Mesenchymal stem cell (in vitro differentiated cells and primary cell): Measurements from ENCODE around the gene RAB23.
"Not testable (repeated sequence)": the region's sequence is repeated elsewhere in the genome, so short reads cannot be mapped to it uniquely, and the experiment has no call there.

ENCODE experiments used
- DNase-seq: peaks from one replicate; pipeline ENCODE4 v3.0.0-alpha.2; 2013
- H2AFZ ChIP-seq: one replicate; pipeline ENCODE4 v1.6.1; 2013; ENCODE audit warnings: low read depth, mild to moderate bottlenecking, control low read depth, inconsistent platforms, low read length, moderate library complexity
- H2AK5ac ChIP-seq: 2 replicates; pipeline ENCODE4 v1.6.1; 2013; ENCODE audit warnings: low read length, moderate library complexity, mild to moderate bottlenecking, inconsistent platforms; ENCODE audit not compliant: severe bottlenecking
- H2BK120ac ChIP-seq: one replicate; pipeline ENCODE4 v1.6.1; 2013; ENCODE audit warnings: low read depth, mild to moderate bottlenecking, inconsistent platforms, low read length, moderate library complexity
- H2BK12ac ChIP-seq, 2 experiments: one replicate each; pipeline ENCODE4 v1.6.1; 2013; ENCODE audit warnings: inconsistent platforms in 2 of 2, low read length in 2 of 2, mild to moderate bottlenecking in 2 of 2, moderate library complexity in 2 of 2, control low read depth in 1 of 2
- H2BK15ac ChIP-seq: one replicate; pipeline ENCODE4 v1.6.1; 2013; ENCODE audit warnings: mild to moderate bottlenecking, low read depth, inconsistent platforms; ENCODE audit not compliant: poor library complexity, severe bottlenecking
- H2BK5ac ChIP-seq: 2 replicates; pipeline ENCODE4 v1.6.1; 2013; ENCODE audit warnings: low read depth, mild to moderate bottlenecking, low read length, control low read depth, inconsistent platforms; ENCODE audit not compliant: poor library complexity, severe bottlenecking
- H3K14ac ChIP-seq, 2 experiments: one replicate each; pipeline ENCODE4 v1.6.1; 2013; ENCODE audit warnings: inconsistent platforms in 2 of 2, low read length in 2 of 2, control low read depth in 1 of 2, mild to moderate bottlenecking in 1 of 2, moderate library complexity in 1 of 2
- H3K18ac ChIP-seq, 2 experiments: one replicate each; pipeline ENCODE4 v1.6.1; 2013; ENCODE audit warnings: inconsistent platforms in 2 of 2, low read length in 2 of 2, control low read depth in 1 of 2, low read depth in 1 of 2, mild to moderate bottlenecking in 1 of 2
- H3K23ac ChIP-seq, 2 experiments: one replicate each; pipeline ENCODE4 v1.6.1; 2013; ENCODE audit warnings: inconsistent platforms in 2 of 2, low read length in 2 of 2, mild to moderate bottlenecking in 2 of 2, moderate library complexity in 2 of 2, control low read depth in 1 of 2
- H3K27ac ChIP-seq: 2 replicates; pipeline ENCODE4 v1.5.1; 2013; ENCODE audit warnings: mild to moderate bottlenecking, moderate library complexity, low read length, control low read depth, inconsistent platforms; ENCODE audit not compliant: poor library complexity, severe bottlenecking
- H3K27me3 ChIP-seq, 2 experiments: 2 replicates each; pipeline versions ENCODE4 v1.6.1 to v1.7.0; 2013; ENCODE audit warnings: low read length in 2 of 2, mild to moderate bottlenecking in 2 of 2, moderate library complexity in 2 of 2, control low read depth in 1 of 2, inconsistent platforms in 1 of 2; ENCODE audit not compliant: control insufficient read depth in 1 of 2, insufficient read depth in 1 of 2
- H3K36me3 ChIP-seq, 2 experiments: 2 replicates each; pipeline versions ENCODE4 v1.6.1 to v1.7.0; 2013; ENCODE audit warnings: low read length in 2 of 2, control low read depth in 1 of 2, inconsistent platforms in 1 of 2, low read depth in 1 of 2, mild to moderate bottlenecking in 1 of 2; ENCODE audit not compliant: insufficient read depth in 2 of 2, control insufficient read depth in 1 of 2
- H3K4ac ChIP-seq, 2 experiments: one replicate each; pipeline ENCODE4 v1.6.1; 2013; ENCODE audit warnings: inconsistent platforms in 2 of 2, low read length in 2 of 2, mild to moderate bottlenecking in 2 of 2, moderate library complexity in 2 of 2, control low read depth in 1 of 2, low read depth in 1 of 2
- H3K4me1 ChIP-seq: 2 replicates; pipeline ENCODE4 v1.6.1; 2013; ENCODE audit warnings: low read depth, low read length, control low read depth; ENCODE audit not compliant: control insufficient read depth, insufficient read depth
- H3K4me2 ChIP-seq: 2 replicates; pipeline ENCODE4 v1.6.1; 2013; ENCODE audit warnings: low read length, mild to moderate bottlenecking, inconsistent platforms; ENCODE audit not compliant: poor library complexity, severe bottlenecking
- H3K4me3 ChIP-seq, 2 experiments: 2 replicates each; pipeline versions ENCODE4 v1.5.1 to v1.7.0; 2013; ENCODE audit warnings: low read length in 2 of 2, mild to moderate bottlenecking in 2 of 2, control low read depth in 1 of 2, low read depth in 1 of 2; ENCODE audit not compliant: insufficient read depth in 1 of 2
- H3K79me1 ChIP-seq: replicated peaks from 2 replicates; pipeline ENCODE4 v1.6.1; 2013; ENCODE audit warnings: mild to moderate bottlenecking, control low read depth, low read length, inconsistent platforms; ENCODE audit not compliant: poor library complexity, severe bottlenecking
- H3K9ac ChIP-seq: 2 replicates; pipeline ENCODE4 v1.7.0; 2013; ENCODE audit warnings: mild to moderate bottlenecking, low read length, moderate library complexity
- H3K9me3 ChIP-seq: 2 replicates; pipeline ENCODE4 v1.7.0; 2013; ENCODE audit warnings: mild to moderate bottlenecking, low read length; ENCODE audit not compliant: control insufficient read depth
- H4K8ac ChIP-seq: one replicate; pipeline ENCODE4 v1.6.1; 2013; ENCODE audit warnings: inconsistent platforms, mild to moderate bottlenecking, low read length, moderate library complexity
- H4K91ac ChIP-seq: one replicate; pipeline ENCODE4 v1.6.1; 2013; ENCODE audit warnings: mild to moderate bottlenecking, low read length, inconsistent platforms
- WGBS: methylation state at CpG from one replicate; pipeline ENCODE4 v1.1.7; 2013; ENCODE audit warnings: mixed read lengths; 5-methylcytosine and 5-hydroxymethylcytosine counted together

The RAB23 gene

DNA sequence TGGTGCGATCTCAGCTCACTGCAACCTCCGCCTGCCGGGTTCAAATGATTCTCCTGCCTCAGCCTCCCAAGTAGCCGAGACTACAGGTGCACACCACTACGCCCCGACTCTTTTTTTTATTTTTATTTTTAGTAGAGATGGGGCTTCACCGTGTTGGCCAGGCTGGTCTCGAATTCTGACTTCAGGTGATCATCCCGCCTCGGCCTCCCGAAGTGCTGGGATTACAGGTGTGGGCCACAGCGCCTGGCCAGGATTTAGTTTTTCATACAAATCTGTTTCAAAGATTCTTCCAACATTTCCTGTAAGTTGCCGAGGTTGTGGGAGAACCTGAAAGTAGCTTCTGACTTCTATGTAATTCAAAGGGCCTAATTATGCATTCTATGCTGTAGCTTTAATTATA is 21.4 kb upstream of the RAB23 start:
- H3K14ac ChIP-seq, H3K4me1 ChIP-seq, H3K18ac ChIP-seq, H3K4me3 ChIP-seq, H3K27me3 ChIP-seq, H2BK5ac ChIP-seq, H3K23ac ChIP-seq, H3K4me2 ChIP-seq, H3K4ac ChIP-seq, H2BK120ac ChIP-seq, H3K9me3 ChIP-seq, H3K79me1 ChIP-seq, H2AFZ ChIP-seq, H3K36me3 ChIP-seq, H2AK5ac ChIP-seq, H3K27ac ChIP-seq, DNase-seq, H4K91ac ChIP-seq, H2BK15ac ChIP-seq, H4K8ac ChIP-seq: not testable (repeated sequence)
- Histone ChIP-seq H3K9ac (peak overlapping the region; percentile 89), H2BK12ac (peak overlapping the region in 1 of 2 experiments; percentile 83)
- WGBS = 99% methylated on average over 11 of the region's 13 CpGs

DNA sequence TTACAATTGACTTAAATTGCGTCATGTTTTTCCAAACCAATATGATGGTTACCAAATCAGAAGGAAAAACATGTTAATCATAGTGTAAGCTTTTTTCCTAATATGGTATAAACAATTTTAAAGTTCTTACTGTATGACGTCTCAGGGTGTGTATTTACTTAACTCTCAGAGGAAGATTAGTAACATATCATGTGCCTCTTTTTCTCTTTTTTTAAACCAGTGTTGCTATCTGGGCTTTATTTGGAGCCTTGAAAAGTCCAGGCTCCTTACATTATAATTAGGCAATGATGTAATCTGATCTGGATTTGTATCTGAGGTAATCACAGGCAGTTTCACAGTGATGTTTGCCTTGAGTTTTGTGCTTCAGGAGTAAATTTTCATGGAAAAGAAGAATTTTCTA is 20.4 kb upstream of the RAB23 start:
- H3K9me3 ChIP-seq = no peaks in the 10 kb centered on the region
- H2AFZ ChIP-seq = no peak overlapping the region
- peaks cover 2% of the 10 kb centered on the region for H3K4me1 ChIP-seq
- no peak overlapping the region for H2AK5ac ChIP-seq
- no peak overlapping the region for H3K4me2 ChIP-seq
- H3K23ac ChIP-seq = no peak overlapping the region
- no peaks in the 10 kb centered on the region for H3K79me1 ChIP-seq
- peak; percentile 98 for DNase-seq
- no peak overlapping the region for H3K18ac ChIP-seq
- H3K4me3 ChIP-seq = no peak overlapping the region
- no peak overlapping the region for H3K4ac ChIP-seq
- H2BK15ac ChIP-seq = no peak overlapping the region
- no CpG with 5 or more reads among the region's 2 CpGs for WGBS
- H3K27me3 ChIP-seq = no peaks in the 10 kb centered on the region
- H3K36me3 ChIP-seq = no peaks in the 10 kb centered on the region
- no peak overlapping the region for H2BK5ac ChIP-seq
- H4K8ac ChIP-seq = no peak overlapping the region
- H3K9ac ChIP-seq = peak overlapping the region; percentile 89
- no peak overlapping the region for H4K91ac ChIP-seq
- no peak overlapping the region for H3K14ac ChIP-seq
- peak overlapping the region; percentile 26 for H3K27ac ChIP-seq
- no peak overlapping the region for H2BK120ac ChIP-seq
- H2BK12ac ChIP-seq = no peak overlapping the region

DNA sequence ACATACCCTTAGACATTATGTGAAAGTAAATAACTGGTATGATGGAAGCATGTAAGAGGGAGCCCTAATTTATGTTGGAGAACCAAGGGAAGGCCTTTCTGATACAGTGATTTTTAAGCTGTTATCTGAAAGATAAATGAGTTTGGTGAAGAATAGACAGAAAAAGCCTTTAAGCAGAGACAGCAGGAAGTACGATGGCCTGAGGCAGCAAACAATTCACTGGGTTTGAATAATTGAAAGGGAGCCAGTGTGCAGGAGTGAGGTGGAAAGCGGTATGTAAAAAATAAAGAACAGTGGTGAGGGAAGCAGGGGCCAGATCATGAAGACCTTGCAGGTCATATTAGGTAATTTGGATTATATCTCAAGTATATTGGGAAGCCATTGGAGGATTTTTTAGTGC is 4.1 kb upstream of the RAB23 start:
- Histone ChIP-seq H2BK120ac (no peak overlapping the region), H2AK5ac (no peak overlapping the region), H3K79me1 (peaks cover 2% of the 10 kb centered on the region), H2AFZ (no peak overlapping the region), H3K4me3 (no peak overlapping the region), H2BK5ac (no peak overlapping the region), H3K18ac (no peak overlapping the region), H3K27ac (no peak overlapping the region), H4K8ac (no peak overlapping the region), H3K4me1 (no peaks in the 10 kb centered on the region), H3K9ac (no peak overlapping the region), H3K14ac (no peak overlapping the region), H3K4me2 (no peak overlapping the region), H3K4ac (no peak overlapping the region), H3K36me3 (peaks cover 0 to 4% of the 10 kb centered on the region in 2 experiments), H4K91ac (no peak overlapping the region), H2BK15ac (no peak overlapping the region), H3K27me3 (no peaks in the 10 kb centered on the region), H2BK12ac (no peak overlapping the region), H3K23ac (no peak overlapping the region), H3K9me3 (no peaks in the 10 kb centered on the region)
- DNase-seq = no peak
- 81% methylated on average over 2 of the region's 2 CpGs for WGBS

DNA sequence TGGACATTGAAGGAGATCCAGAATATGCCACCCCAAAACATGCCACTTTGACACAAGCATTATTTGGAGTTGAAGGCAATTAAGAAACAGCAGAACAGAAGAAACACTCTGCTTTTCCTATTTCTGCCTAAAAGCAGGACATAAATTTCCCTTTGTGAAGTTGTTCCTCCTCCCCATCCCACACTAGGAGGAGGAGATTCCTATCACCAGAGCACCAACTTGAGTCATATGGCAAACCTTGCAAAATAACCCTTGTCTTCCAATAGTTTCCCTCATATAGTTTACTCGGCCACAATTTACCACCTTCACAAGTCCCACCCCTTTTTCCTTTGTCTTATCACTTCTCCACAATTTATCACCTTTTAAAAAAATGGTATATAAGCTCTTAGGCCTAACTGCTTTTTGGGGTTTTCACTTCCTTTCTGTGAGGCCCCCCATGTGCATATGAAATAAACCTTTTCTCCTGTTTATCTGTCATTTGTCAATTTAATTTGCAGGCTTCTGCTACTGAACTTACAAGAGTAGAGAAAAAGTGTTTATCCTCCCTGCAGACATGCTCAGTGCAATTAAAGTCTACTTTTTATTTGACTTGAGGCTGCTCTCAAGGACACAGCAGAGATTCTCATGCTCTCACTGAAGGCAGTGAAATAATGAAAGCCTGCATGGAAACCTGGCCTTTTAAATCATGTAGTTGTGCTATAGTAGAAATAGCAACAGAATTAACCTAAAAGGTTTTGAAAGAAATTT is 2.8 kb upstream of the RAB23 start:
- 44% methylated on average over 1 of the region's 1 CpG for WGBS
- H3K4ac ChIP-seq = no peak overlapping the region
- H3K27me3 ChIP-seq = no peaks in the 10 kb centered on the region
- no peak overlapping the region for H3K27ac ChIP-seq
- H2BK12ac ChIP-seq = no peak overlapping the region
- no peak overlapping the region for H3K14ac ChIP-seq
- no peak overlapping the region for H2BK15ac ChIP-seq
- peak overlapping the region; percentile 67 for H3K9ac ChIP-seq
- no peak overlapping the region for H2BK120ac ChIP-seq
- peak; percentile 68 for DNase-seq
- peaks cover 2% of the 10 kb centered on the region for H3K79me1 ChIP-seq
- H3K9me3 ChIP-seq = no peaks in the 10 kb centered on the region
- no peak overlapping the region for H4K8ac ChIP-seq
- H3K4me3 ChIP-seq = no peak overlapping the region
- no peak overlapping the region for H4K91ac ChIP-seq
- H2BK5ac ChIP-seq = no peak overlapping the region
- H2AK5ac ChIP-seq = no peak overlapping the region
- peaks cover 0 to 4% of the 10 kb centered on the region in 2 experiments for H3K36me3 ChIP-seq
- no peak overlapping the region for H3K4me2 ChIP-seq
- H3K23ac ChIP-seq = no peak overlapping the region
- H2AFZ ChIP-seq = no peak overlapping the region
- H3K18ac ChIP-seq = no peak overlapping the region
- H3K4me1 ChIP-seq = no peaks in the 10 kb centered on the region
